AG08396 (cell line): Measurements from ENCODE around the gene GNG12.

Source experiments
- DNase-seq: peaks from one replicate; pipeline ENCODE4 v3.0.0; 2012; ENCODE audit warnings: low spot score, mixed read lengths

The GNG12 gene

GRCh38 chr1:67840449-67840848, 7.2 kb upstream of the GNG12 start:
- DNase-seq: peak; percentile 65

GRCh38 chr1:67839826-67840225, 6.6 kb upstream of the GNG12 start:
- no peak for DNase-seq

- DNase-seq: no peak
Observed at GRCh38 chr1:67838180-67838910, 5.1 kb upstream of the GNG12 start.

GRCh38 chr1:67836769-67837168, 3.5 kb upstream of the GNG12 start:
- no peak for DNase-seq

- no peak for DNase-seq
Observed at GRCh38 chr1:67835663-67836452, 2.6 kb upstream of the GNG12 start.

GRCh38 chr1:67834246-67834877, 1.1 kb upstream of the GNG12 start:
- DNase-seq: no peak

- DNase-seq: no peak
Observed at GRCh38 chr1:67833602-67833940, 304 bp upstream of the GNG12 start.

- DNase-seq: peak; percentile 82
Observed at GRCh38 chr1:67831850-67832513, 1.3 kb downstream of the GNG12 start.

- no peak for DNase-seq
Observed at GRCh38 chr1:67830928-67831830, 2.1 kb downstream of the GNG12 start.

- DNase-seq: no peak
Observed at GRCh38 chr1:67830226-67830625, 3.0 kb downstream of the GNG12 start.

GRCh38 chr1:67827688-67828087, 5.6 kb downstream of the GNG12 start:
- DNase-seq: no peak

- DNase-seq: no peak
Observed at GRCh38 chr1:67825591-67825990, 7.7 kb downstream of the GNG12 start.

GRCh38 chr1:67824766-67825165, 8.5 kb downstream of the GNG12 start:
- DNase-seq: no peak

- no peak for DNase-seq
Observed at GRCh38 chr1:67823615-67824014, 9.7 kb downstream of the GNG12 start.

GRCh38 chr1:67821263-67821662, 12.0 kb downstream of the GNG12 start:
- DNase-seq: no peak

- no peak for DNase-seq
Observed at GRCh38 chr1:67818725-67819301, 14.5 kb downstream of the GNG12 start.

GRCh38 chr1:67818162-67818561, 15.1 kb downstream of the GNG12 start:
- DNase-seq: no peak

- no peak for DNase-seq
Observed at GRCh38 chr1:67817319-67817718, 15.9 kb downstream of the GNG12 start.

- no peak for DNase-seq
Observed at GRCh38 chr1:67816506-67816905, 16.8 kb downstream of the GNG12 start.

GRCh38 chr1:67816095-67816475, 17.2 kb downstream of the GNG12 start:
- DNase-seq: no peak
